Measurements from ENCODE around the gene TEAD4.

- TF ChIP-seq POLR2AphosphoS5 (IDR thresholded peaks at IDR 0.05; ENCODE audit: low read depth, low read length) = no peak
- no peak for TF ChIP-seq POLR2A (IDR thresholded peaks at IDR 0.05; ENCODE audit: low read depth, low read length)
- no peak for TF ChIP-seq TAF1 (IDR thresholded peaks at IDR 0.05; ENCODE audit: borderline replicate concordance, low read depth, low read length)
Observed at GRCh38 chr12:2939191-2939590, 20.0 kb upstream of the TEAD4 start.

Measured in GM12892 (cell line).